Progenitor cell of endocrine pancreas (in vitro differentiated cells): ENCODE measurements around the gene GNAS. TPM values are rescaled to one million over a fixed set of nuclear protein-coding genes. Genes with fewer than 3 reads are reported as not detected.
A peak's percentile ranks its signal among the peaks of the same experiment; 100 is the strongest.

ENCODE experiments used
- DNase-seq: peaks from one replicate; pipeline ENCODE4 v3.0.0; 2021; ENCODE audit warnings: low spot score; ENCODE audit not compliant: unreplicated experiment
- H3K27ac Mint-ChIP-seq: 2 replicates; pipeline ENCODE4 v1.8.0; 2021; ENCODE audit warnings: mild to moderate bottlenecking, moderate library complexity, mixed read lengths
- H3K27me3 Mint-ChIP-seq: 2 replicates; pipeline ENCODE4 v1.8.0; 2021; ENCODE audit warnings: mixed read lengths
- H3K36me3 Mint-ChIP-seq: 2 replicates; pipeline ENCODE4 v1.8.0; 2022; ENCODE audit warnings: mixed read lengths; ENCODE audit not compliant: insufficient read depth
- H3K4me1 Mint-ChIP-seq: 2 replicates; pipeline ENCODE4 v1.8.0; 2021; ENCODE audit warnings: low read depth, mixed read lengths
- H3K4me3 Mint-ChIP-seq: 2 replicates; pipeline ENCODE4 v1.8.0; 2021; ENCODE audit warnings: low read depth, mild to moderate bottlenecking, moderate library complexity, mixed read lengths
- H3K9me3 Mint-ChIP-seq: 2 replicates; pipeline ENCODE4 v1.8.0; 2021; ENCODE audit warnings: low read depth, mixed read lengths
- total RNA-seq: library from RNA; stranded (reverse); gene quantifications from 2 replicates; pipeline ENCODE4 v1.2.1, GENCODE V29; 2021
- TF ChIP-seq, protein P1 (sequence below): fragments of 200-600 bp; sonication (generic); IDR thresholded peaks from one replicate; pipeline ENCODE4 v1.5.0; 2021; ENCODE audit warnings: antibody characterized with exemption, mild to moderate bottlenecking; ENCODE audit not compliant: unreplicated experiment

The GNAS gene
- total RNA-seq, 1 donor from 2014 or later: 1,570 TPM

DNA sequence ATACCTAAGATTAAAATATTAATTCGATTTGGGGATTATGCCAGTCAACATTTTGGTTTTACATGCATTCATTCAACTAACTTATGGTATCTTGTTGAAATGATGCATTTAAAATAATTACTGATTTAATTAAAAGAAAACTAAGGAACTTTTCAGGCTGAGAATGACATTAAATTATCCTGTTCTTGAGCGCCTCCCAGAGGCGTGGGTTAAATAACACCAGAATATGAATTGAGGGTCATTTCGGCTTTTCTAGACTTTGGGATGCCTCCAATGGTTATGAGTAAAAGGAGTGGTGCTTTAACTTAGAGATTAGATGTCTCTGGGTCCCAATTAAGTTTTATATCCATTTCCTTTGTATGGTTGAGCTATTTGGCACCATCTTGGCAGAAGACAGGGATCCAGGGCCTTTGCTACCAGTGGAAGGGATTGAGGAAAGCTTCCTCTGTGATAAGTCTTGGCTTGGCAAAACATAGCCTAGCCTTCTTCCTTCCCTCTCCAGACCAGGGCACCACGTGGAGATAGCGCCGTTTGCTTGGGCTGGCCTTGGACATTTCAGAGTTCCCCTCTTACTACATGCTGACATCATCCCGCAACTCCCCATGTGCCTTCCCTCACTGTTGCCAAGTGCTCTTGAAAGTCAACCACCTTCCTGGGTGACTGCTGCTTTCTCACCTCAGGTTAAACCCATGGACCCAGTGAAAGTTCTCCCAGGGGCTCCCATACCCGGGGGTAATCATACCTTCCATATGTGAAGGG lies 28.7 kb downstream of the GNAS start:
- TF ChIP-seq, protein P1, sequence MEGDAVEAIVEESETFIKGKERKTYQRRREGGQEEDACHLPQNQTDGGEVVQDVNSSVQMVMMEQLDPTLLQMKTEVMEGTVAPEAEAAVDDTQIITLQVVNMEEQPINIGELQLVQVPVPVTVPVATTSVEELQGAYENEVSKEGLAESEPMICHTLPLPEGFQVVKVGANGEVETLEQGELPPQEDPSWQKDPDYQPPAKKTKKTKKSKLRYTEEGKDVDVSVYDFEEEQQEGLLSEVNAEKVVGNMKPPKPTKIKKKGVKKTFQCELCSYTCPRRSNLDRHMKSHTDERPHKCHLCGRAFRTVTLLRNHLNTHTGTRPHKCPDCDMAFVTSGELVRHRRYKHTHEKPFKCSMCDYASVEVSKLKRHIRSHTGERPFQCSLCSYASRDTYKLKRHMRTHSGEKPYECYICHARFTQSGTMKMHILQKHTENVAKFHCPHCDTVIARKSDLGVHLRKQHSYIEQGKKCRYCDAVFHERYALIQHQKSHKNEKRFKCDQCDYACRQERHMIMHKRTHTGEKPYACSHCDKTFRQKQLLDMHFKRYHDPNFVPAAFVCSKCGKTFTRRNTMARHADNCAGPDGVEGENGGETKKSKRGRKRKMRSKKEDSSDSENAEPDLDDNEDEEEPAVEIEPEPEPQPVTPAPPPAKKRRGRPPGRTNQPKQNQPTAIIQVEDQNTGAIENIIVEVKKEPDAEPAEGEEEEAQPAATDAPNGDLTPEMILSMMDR: no peak
- no peak overlapping the region for H3K4me3 Mint-ChIP-seq
- peaks cover 39% of the 10 kb centered on the region for H3K4me1 Mint-ChIP-seq
- DNase-seq: no peak
- H3K9me3 Mint-ChIP-seq: peaks cover 2% of the 10 kb centered on the region
- peaks cover 6% of the 10 kb centered on the region for H3K36me3 Mint-ChIP-seq
- H3K27me3 Mint-ChIP-seq: peaks cover 13% of the 10 kb centered on the region
- H3K27ac Mint-ChIP-seq: no peak overlapping the region

DNA sequence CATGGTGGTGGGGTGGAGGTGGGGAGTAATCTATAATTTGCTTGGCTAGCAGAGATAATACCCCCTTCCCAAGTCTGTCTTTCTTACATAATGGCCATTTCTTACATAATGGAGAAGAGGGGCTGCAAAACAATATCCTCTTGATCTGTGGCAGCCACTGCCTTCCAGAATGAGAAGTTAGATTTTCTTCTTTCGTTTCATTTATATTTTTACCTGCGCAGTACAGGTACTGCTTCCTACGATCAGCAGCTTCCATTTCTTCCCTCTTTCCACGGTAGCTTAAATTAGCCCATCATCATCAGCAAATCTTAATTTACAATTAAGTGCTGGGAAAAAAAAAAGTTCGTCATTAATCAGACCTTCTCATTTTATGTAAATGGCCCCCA lies 30.2 kb downstream of the GNAS start:
- peaks cover 33% of the 10 kb centered on the region for H3K4me1 Mint-ChIP-seq
- no peak overlapping the region for H3K4me3 Mint-ChIP-seq
- peaks cover 2% of the 10 kb centered on the region for H3K9me3 Mint-ChIP-seq
- TF ChIP-seq, protein P1: no peak
- H3K27ac Mint-ChIP-seq: peak overlapping the region; percentile 22
- peaks cover 5% of the 10 kb centered on the region for H3K27me3 Mint-ChIP-seq
- peaks cover 7% of the 10 kb centered on the region for H3K36me3 Mint-ChIP-seq
- DNase-seq: no peak

DNA sequence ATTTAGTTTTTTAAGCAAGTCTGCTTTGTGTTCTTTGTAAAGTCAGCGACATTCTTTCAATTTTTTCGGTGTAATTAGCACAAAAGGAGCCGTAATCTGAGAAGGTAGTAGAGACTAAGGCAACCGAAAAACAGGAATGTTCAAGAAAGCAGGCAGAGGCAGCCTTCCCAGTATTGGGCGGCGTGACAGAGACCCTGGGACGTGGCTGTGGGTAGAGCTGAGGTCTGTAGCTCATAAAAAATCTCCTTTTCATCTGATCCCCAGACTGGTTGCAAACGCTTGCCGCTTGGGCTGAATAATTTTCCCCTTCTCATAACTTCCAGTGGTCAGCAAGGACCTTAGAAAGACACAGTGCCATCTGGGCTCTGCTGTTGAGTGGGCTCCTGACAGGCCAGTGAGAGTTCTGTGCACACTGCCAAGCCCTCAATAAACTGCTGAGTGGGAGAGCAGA lies 30.8 kb downstream of the GNAS start:
- Mint-ChIP-seq H3K4me1 (peaks cover 34% of the 10 kb centered on the region), H3K9me3 (peaks cover 2% of the 10 kb centered on the region), H3K27ac (peak overlapping the region; percentile 70), H3K36me3 (peaks cover 7% of the 10 kb centered on the region), H3K4me3 (no peak overlapping the region), H3K27me3 (peaks cover 2% of the 10 kb centered on the region)
- TF ChIP-seq, protein P1: no peak
- no peak for DNase-seq

DNA sequence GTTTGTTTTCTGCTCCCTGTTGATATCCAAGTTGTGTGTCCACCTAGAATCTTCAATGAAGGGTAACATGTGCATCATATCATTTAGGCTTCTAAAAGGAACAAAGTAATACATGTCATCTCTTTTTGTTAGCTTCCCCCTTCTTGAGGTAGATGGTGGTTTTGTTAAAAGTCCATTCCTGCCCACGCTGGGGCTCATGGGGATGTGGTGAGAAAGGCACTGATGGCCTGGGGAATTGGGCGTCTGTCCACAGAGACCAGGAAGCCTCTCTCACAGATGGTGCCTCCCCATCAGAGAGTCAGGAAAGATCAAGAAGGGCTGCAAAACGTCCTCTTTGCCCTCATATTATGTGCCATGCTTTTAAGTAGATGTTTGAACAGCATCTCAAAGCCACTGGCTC lies 32.5 kb downstream of the GNAS start:
- H3K9me3 Mint-ChIP-seq: peaks cover 2% of the 10 kb centered on the region
- TF ChIP-seq, protein P1: no peak
- peaks cover 7% of the 10 kb centered on the region for H3K36me3 Mint-ChIP-seq
- H3K4me1 Mint-ChIP-seq: peaks cover 24% of the 10 kb centered on the region
- H3K4me3 Mint-ChIP-seq: no peak overlapping the region
- DNase-seq: no peak
- no peaks in the 10 kb centered on the region for H3K27me3 Mint-ChIP-seq
- H3K27ac Mint-ChIP-seq: no peak overlapping the region

DNA sequence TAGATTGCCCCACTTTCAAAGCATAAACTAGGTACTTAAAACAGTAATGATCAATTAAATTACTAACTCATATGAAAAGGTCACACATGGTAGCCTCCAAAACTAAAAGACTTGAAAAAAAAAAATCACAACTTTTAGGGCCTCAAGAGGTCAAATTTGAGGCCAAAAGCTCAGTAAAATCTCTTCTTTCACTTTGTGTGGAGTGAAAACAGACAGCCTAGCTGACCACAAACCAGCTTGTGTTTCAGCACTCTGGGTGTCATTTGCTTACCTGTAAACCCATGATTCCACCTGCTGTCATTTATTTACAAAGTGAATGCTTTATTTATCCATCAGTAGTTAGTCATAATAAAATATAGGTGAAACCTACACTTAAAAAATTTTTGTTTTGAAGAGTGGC lies 34.0 kb downstream of the GNAS start:
- no peak for DNase-seq
- Mint-ChIP-seq H3K4me1 (peaks cover 17% of the 10 kb centered on the region), H3K4me3 (no peak overlapping the region), H3K27me3 (no peaks in the 10 kb centered on the region), H3K9me3 (peaks cover 2% of the 10 kb centered on the region), H3K36me3 (peaks cover 5% of the 10 kb centered on the region), H3K27ac (no peak overlapping the region)
- TF ChIP-seq, protein P1: no peak
